HG03520 (cell line): ENCODE measurements around the gene TFAP2C.
"Not testable (repeated sequence)": the region's sequence is repeated elsewhere in the genome, so short reads cannot be mapped to it uniquely, and the experiment has no call there.

Source experiments
- ATAC-seq: cut with Tn5 transposase; IDR thresholded peaks from one replicate; pipeline ENCODE4 v1.9.1; 2021; ENCODE audit warnings: mild to moderate bottlenecking, moderate library complexity; ENCODE audit not compliant: unreplicated experiment

The TFAP2C gene

DNA sequence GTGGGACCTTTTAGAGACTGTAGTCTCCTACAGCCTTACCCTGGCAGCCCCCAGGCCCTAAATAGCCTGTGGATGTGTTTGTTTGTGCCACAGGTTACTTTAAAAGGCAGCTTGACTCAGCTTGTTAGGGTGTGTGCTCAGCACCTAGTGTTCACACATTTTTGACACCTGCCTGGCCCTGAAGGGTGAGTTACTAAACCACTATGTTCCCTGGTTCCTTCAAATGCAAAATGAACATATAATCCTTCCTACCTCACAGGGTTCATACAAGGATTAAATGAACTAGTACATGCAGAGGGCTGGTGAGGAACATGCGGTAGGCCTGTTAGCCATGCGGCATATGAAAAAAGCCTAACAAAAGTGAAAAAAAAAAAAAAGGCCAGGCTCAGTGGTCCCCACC, 14.9 kb upstream of the TFAP2C start:
- ATAC-seq = no peak

- ATAC-seq = no peak
Observed at GRCh38 chr20:56616716-56617115, 12.4 kb upstream of the TFAP2C start.

DNA sequence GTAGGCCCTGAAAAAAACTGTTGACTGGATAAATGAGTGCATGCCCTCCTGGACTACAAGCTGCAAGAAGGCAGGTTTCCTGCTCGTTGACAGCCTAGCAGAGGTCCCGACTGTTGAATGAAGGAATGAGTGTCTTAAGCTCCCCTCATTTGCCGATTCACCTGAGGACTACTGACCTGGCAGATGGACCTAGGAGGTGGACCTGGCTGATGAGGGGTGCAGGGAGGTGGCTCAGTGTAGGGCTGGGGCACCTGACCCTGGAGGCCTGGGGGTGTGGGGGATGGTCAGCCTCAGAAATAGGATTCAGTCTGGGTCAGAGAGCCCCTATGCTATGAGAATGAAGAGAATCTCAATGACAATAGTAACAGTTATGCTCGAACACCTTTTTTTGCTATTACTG, 11.6 kb upstream of the TFAP2C start:
- ATAC-seq = no peak

DNA sequence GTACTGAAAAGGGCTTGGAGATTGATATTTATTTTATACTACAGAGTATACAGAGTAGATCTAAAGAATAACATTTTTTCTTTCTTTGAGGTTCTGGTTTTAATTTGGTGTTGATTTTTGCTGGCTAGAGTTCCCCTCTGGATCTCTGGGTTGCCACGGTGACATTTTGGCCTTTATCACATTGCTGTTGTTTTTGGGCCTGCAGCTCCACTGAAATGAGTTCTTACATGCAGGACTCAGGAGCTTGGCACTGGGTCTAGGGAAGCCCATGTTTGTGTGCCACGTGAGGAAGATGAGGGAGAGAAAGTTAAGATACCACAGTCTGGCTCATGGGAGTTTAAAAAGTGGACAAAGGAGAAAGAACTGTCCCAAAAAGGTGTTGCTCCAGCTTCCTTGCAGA, 7.4 kb upstream of the TFAP2C start:
- ATAC-seq = no peak

DNA sequence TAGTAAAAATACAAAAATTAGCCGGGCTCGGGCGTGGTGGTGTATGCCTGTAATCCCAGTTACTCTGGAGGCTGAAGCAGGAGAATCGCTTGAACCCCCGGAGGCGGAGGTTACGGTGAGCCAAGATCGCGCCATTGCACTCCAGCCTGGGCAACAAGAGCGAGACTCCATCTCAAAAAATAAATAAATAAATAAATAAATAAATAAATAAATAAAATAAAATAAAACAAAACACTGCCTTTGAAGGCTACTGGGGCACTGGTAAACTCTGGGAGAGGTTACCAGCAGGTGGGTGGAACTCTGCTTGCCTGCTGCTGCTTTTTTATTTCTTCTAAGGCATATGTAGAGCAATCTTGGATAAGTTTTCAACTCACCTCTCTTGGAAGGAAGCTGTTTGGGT, 5.2 kb upstream of the TFAP2C start:
- not testable (repeated sequence) for ATAC-seq

DNA sequence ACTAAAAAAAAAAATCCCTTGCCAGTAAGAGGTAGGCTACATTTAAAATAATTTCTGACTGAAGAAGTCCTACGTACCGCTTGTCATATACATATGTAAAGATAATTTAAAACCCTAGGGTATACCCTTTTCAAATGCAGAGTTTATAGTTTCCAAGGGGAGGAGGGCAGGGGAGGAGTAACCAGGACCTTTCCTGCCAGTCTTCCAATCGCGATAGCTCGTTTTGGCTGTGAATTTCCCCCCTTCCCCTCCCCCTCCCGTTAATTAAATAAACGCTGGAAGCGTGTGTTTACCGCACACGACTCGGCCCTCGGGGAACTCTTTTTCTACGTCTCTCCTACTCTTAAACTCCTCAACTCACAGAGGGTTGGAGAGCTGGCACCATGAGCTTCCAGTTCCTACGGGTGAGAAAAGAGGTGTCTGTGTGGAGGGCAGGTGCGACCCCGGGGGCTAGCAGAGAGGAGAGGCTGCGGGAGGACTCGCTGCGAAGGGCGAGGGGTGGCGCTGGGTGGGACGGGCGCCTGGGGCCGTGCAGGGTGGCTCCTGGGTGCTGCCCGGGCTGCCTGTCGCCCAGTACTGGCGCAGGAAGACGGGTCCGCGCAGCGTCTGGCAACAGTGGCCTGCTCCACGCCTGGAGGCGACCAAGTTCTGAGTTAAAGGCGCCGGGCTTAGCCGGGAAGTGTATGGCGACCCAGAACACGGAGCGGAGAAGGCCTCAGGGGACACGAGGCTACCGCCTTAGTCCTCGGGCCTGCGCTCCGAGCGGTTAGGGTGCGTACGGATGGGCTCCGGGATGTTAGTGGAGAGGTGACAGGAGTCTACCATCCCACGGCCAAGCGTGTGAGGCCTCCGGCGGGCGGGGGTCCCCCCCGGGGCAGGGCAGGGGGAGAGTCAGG, 4.1 kb upstream of the TFAP2C start:
- ATAC-seq = no peak

DNA sequence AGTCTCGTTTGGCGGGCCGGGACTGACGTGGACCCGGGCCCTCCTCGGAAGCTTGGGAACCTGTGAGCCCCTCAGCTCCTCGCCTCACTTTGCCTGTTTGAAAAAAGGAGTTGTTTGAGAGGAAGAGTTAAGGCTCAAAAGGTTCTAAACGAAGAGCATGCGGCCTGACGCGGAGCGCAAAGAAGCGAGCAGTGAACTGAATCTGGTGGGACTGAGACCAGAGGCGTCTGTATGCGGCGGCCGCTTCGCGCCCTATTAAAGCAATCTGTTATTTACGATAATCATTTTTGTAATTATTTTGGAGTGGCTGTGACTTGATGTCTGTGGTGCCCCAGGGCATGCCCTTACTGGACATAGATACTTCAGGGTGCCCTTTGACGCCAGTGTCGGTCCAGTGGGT, 3.3 kb upstream of the TFAP2C start:
- no peak for ATAC-seq

DNA sequence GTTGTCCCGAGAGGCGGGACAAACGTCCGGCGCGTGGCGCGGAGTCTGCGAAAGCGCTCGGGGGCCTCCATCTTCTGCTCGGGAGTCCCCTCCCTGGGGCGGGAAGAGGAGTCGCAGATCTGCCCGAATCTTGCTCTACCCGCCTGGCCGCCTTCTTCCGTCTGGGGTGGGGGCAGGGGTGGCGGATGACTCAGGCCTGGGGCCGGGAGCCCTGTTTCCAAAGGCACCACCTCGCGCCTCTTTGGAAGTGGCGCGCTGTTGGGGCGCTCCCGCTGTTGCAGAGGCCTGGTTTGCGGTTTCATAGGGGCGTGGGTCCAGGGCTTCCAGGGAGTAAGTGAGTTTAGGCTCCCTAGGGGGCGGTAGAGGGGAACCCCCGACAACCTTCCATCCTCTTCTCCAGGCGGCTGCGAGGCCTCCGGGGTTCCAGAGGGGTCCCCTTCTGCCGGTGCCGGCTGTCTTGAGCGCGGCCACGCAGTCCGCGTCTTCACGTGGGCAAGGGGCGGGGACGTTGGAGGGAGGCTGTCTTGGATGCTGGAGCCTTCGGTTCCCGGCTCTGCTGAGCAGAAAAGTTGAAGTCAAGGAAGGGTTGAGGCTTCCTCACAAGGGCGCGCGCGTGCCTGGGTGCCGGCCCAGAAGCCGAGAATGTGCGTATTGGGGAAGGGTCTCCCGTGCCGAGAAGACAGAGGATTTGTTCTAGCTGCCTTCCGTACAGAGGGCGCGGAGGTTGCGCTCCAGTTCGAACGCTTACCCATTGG, 2.6 kb upstream of the TFAP2C start:
- no peak for ATAC-seq

DNA sequence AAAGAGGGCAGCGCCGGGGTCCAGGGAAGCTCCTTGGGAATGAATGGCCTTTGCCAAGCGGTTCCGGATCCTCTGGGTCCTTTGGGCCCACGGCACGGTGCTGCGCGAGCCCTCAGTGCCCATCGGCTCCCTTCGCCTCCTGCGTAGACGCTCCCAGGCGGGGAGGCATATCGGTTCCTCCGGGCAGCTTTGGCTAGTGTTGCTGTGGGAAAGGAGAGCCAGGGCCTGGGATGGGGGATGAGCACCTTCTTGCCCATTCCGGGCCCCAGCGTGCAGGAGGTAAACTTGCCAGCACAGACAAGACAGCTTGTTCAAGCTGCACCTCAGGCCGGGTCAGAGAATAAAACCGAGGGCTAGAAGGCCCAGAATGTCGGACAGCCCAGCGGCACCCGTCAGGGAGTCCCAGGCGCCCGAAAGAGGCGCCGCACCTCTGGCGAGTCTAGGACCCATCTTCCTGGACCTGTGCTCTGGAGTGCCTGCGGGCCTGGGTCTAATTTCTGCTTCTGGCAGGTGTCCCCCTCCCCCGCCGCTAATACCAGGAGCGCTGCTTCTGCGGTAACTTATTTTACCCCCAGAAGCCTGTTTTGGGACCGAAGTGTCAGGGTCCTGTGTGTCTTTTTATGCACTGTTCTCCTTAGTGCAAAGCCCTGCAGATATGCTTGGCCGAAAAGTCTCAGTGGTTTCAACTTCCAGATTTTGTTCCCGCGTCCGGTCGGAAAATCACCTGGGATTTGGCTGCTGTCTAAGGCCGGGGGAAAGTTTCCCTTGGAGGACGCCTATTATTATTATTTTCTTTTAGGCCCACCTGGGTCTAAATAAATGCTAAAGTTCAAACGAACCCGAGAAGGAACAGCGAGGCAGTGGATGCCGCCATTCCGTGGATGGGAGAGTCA, 1.7 kb upstream of the TFAP2C start:
- no peak for ATAC-seq

DNA sequence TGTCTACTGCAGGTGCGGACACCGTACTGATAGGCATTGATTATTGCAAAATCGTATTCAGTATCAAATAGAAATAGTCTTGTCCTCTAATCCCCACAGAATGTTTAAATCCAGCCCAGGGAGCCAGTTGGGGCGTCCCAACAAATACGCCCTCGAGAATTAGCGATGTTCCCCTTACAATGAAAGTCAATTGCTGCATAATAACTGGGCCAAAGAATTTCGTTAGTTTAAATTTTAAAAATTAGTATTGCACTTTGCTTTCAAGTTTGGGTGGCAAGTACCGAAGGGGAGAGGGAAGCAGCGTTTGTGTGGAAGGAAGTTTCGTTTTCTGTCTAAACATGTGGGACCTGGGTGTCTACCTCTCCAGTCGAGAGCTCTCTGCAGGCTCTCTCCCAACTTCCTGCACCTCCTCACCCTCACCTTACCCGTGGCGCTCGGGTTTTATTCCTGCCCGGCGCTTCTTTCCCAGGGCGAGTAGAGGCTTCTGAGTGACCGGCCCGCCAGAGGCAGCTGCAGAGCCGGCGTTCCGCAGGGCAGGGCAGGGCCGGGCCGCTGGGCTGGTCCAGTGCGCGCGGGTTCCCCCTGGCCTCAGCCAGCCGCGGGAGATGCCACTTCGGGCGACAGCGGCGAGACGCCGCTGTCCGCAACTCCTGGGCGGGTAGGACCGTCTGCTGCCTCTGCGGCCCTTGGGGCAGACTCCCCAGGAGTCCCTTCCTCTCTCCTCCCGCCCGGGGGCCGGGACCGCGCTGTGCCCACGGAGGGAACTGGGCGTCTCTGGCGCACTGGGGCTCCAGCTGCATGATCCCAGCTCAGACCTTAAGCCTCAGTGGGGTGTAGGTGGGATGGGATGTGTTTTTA, 862 bp upstream of the TFAP2C start:
- ATAC-seq = no peak

- no peak for ATAC-seq
Observed at GRCh38 chr20:56629464-56630085, 469 bp downstream of the TFAP2C start.

GRCh38 chr20:56630086-56630493, 984 bp downstream of the TFAP2C start:
- ATAC-seq = no peak

DNA sequence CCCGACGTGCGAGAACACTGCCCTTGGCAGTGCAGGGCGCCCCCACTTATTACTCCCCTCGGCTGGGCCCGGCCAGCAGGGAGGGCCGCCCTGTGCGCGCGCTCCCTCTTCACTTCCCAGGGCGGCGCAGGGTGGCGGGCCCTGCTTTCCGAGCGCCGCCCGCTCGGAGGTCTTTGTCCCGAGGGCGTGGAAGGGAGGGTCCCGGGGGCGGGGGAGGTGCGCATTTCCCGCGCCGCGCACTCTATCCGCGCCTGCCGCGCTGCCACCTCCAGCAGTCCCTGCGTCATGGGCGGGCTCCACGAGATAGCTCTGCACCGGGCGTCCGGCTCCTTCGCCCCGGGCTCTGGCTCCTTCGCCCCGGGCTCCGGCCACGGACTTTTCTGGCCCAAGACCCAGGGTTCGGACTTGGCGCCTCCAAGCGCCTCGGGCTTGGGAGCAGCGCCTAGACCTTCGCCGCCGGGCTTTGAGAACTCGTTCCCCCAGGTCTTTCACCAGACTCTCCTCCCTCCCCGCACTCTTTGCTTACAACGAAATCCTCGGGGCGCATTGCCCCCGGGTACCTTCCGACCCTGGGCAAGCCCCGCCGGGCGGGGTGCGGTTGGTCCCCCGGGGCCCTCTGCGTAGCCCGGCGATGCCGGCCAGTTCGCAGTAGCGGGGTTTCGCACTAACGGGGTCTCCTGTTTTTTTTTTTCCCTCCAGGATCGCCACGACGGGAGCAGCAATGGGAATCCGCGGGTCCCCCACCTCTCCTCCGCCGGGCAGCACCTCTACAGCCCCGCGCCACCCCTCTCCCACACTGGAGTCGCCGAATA, 1.6 kb downstream of the TFAP2C start:
- ATAC-seq = no peak

DNA sequence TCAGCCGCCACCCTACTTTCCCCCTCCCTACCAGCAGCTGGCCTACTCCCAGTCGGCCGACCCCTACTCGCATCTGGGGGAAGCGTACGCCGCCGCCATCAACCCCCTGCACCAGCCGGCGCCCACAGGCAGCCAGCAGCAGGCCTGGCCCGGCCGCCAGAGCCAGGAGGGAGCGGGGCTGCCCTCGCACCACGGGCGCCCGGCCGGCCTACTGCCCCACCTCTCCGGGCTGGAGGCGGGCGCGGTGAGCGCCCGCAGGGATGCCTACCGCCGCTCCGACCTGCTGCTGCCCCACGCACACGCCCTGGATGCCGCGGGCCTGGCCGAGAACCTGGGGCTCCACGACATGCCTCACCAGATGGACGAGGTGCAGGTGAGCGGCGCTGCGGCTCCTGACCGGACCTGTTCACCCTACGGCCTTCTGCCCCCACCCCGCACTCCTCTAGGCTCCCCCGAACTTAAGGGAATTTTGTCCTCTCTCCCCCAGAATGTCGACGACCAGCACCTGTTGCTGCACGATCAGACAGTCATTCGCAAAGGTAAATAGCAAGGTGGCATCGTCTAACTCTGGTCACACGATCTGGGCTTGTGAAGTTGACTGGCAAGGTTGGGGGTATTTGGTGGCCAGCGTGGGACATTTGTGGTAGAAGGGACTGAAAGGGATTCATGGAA, 2.3 kb downstream of the TFAP2C start:
- ATAC-seq = no peak

DNA sequence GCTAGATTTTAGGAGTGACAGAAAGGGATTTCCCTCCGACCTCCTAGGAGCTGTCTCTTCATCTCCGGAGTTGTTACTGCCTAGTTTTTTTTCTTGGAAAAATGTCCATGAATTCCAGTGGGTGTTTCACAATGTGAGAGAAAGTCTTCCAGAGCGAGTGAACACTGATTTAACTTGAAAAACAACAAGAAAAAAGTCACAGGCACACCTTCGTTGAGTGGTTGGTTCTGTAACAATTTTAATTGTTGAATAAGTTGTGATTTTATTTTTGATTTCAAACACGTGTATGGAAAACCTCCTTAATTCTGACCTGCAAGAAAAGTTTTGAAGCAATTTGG, 2.9 kb downstream of the TFAP2C start:
- no peak for ATAC-seq

DNA sequence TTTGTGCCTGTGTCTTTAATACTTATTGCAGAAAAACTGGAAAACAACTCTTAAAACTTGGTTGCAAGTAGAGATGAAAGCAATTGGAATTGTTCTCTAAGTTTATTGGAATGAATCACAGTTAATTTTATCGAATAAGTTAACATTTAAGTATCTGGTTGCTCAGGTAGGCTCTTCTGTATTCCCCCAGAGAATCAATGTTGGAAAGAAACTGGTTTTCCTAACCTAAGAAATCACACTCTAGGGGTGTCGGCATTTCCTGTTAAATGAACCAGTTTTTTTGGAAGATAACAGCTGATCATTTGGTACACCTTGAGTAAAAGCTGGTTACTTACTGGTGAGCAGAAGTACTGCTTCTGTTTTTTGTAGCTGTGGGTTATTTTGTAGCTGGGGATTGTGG, 5.2 kb downstream of the TFAP2C start:
- no peak for ATAC-seq

DNA sequence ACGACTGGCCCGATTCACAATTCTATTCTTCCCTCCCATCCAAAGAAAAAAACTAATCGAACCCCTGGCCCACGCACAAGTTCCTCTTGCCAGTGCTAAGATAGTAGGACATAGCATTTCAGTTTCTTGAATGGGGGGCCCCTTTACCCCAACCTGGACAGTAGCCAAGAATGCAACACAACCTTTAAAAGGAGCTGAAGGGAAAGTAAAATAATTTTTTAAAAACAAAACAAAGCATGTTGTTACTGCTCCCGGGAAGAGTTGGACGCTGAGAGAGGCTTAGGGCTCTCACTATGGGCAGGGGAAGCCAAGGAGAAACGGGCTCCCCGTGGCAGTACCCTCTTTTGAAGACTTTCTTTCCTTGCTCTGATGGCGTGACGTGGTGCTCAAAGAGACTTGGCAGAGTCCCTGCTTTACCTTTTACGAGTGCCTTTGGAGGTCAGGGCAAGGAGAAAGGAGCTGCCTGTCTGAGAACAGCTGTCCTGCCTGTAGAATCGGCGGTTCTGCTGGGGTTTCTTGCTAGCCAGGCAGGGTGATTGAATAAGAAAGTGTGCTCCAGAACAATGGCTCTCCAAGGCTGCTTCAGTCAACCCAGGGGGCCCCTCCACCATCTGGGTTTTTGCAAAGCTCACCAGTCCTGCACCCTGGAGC, 5.8 kb downstream of the TFAP2C start:
- no peak for ATAC-seq

- no peak for ATAC-seq
Observed at GRCh38 chr20:56636716-56637115, 7.6 kb downstream of the TFAP2C start.
